Omental fat pad (tissue), 4 donors: ENCODE measurements around the gene FAF2. TPM values are rescaled to one million over a fixed set of nuclear protein-coding genes. Genes with fewer than 3 reads are reported as not detected.
"Not testable (repeated sequence)": the region's sequence is repeated elsewhere in the genome, so short reads cannot be mapped to it uniquely, and the experiment has no call there.

Experiments used
- ATAC-seq: fragments of 150-250 bp; one replicate; pipeline ENCODE4 v1.9.1; 2016; ENCODE audit warnings: mild to moderate bottlenecking, moderate library complexity; ENCODE audit not compliant: low FRiP score
- DNase-seq: peaks from one replicate; pipeline ENCODE4 v3.0.0-alpha.2; 2019; ENCODE audit warnings: low spot score
- CTCF ChIP-seq, 3 donors: fragments of 450-650 bp; IDR thresholded peaks; one replicate each; pipeline ENCODE4 v1.5.1; 2016 to 2017; ENCODE audit warnings: antibody characterized with exemption in 3 of 3, mild to moderate bottlenecking in 3 of 3, moderate library complexity in 2 of 3
- total RNA-seq, 4 donors: library from RNA; depleted of rRNA; stranded (reverse); fragments of >200 nt; gene quantifications; one replicate each; pipeline ENCODE4 v1.1.0, GENCODE V29; 2016

The FAF2 gene
- total RNA-seq, 4 donors from 2014 or later, result 27.6 to 31.1 (median 27.8) TPM

- ATAC-seq (no peak), DNase-seq (no peak)
- no peak for TF ChIP-seq CTCF (IDR thresholded peaks at IDR 0.05)
Measured at GRCh38 chr5:176471098-176471497, 22.9 kb downstream of the FAF2 start.

GRCh38 chr5:176473335-176474006 lies 25.3 kb downstream of the FAF2 start:
- no peak for ATAC-seq
- no peak for TF ChIP-seq CTCF (IDR thresholded peaks at IDR 0.05)
- no peak for DNase-seq

GRCh38 chr5:176474476-176474875 lies 26.3 kb downstream of the FAF2 start:
- TF ChIP-seq CTCF (IDR thresholded peaks at IDR 0.05), result no peak
- DNase-seq, result no peak
- ATAC-seq, result no peak

- DNase-seq, result no peak
- ATAC-seq, result no peak
- TF ChIP-seq CTCF (IDR thresholded peaks at IDR 0.05), result no peak
Measured at GRCh38 chr5:176481711-176482110, 33.5 kb downstream of the FAF2 start.

GRCh38 chr5:176485176-176485575 lies 37.0 kb downstream of the FAF2 start:
- DNase-seq (no peak), ATAC-seq (no peak)
- no peak for TF ChIP-seq CTCF (IDR thresholded peaks at IDR 0.05)

- no peak for TF ChIP-seq CTCF (IDR thresholded peaks at IDR 0.05)
- ATAC-seq, result no peak
- DNase-seq, result no peak
Measured at GRCh38 chr5:176486189-176486757, 38.1 kb downstream of the FAF2 start.

GRCh38 chr5:176487160-176487559 lies 39.0 kb downstream of the FAF2 start:
- ATAC-seq, result not testable (repeated sequence)

More at GRCh38 chr5:176487160-176487559, 39.0 kb downstream of the FAF2 start:
- DNase-seq, result not testable (repeated sequence)
